Measurements from ENCODE around the gene TFAP2E. TPM values are rescaled to one million over a fixed set of nuclear protein-coding genes. Genes with fewer than 3 reads are reported as not detected.
"Not testable (repeated sequence)": the region's sequence is repeated elsewhere in the genome, so short reads cannot be mapped to it uniquely, and the experiment has no call there.

Gene TFAP2E
- total RNA-seq, 3 donors from 2014 or later (not counting 1 experiment from before 2014, with no cell fraction given), result 6.6 to 7.3 (median 6.9) TPM

DNA sequence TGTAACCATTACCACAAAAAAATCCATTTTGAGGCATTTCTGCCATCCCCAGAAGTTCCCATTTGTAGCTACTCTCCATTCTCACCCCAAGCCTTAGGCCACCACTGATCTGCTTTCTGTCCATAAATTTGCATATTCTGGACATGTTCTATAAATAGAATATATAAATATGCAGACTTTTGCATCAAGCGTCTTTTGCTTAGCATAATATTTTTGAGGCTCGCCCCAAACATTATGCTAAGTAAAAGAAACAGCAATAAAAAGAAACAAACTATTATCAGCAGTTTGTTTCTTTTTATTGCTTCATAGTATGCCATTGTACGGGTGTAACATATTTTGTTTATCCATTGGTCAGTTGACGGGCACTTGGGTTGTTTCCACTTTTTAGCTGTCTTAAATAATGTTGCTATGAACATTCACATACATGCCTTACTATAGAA lies 7.9 kb downstream of the TFAP2E start:
- H3K4me3 ChIP-seq (ENCODE audit: low read length), result no peak overlapping the region
- H3K4me1 ChIP-seq (ENCODE audit: control insufficient read depth, insufficient read depth, low read length), result peaks cover 23% of the 10 kb centered on the region
- 100% methylated on average over 1 of the region's 4 CpGs for WGBS (ENCODE audit: insufficient coverage)
- H3K9me3 ChIP-seq (ENCODE audit: control insufficient read depth, insufficient read depth, low read length), result no peaks in the 10 kb centered on the region
- peaks cover 7% of the 10 kb centered on the region for H3K36me3 ChIP-seq (ENCODE audit: control insufficient read depth, insufficient read depth, low read length)
- no peak overlapping the region for H3K27ac ChIP-seq (ENCODE audit: low read length)
- DNase-seq, result no peak
- Mint-ChIP-seq H3K27me3 (ENCODE audit: low read depth in 2 of 2) (no peaks in the 10 kb centered on the region), H3K9me3 (no peaks in the 10 kb centered on the region), H3K27ac (no peak overlapping the region), H3K4me3 (no peak overlapping the region), H3K36me3 (no peaks in the 10 kb centered on the region), H3K4me1 (peaks cover 22 to 29% of the 10 kb centered on the region in 2 donors)
- H3K27me3 ChIP-seq (ENCODE audit: control insufficient read depth, insufficient read depth, low read length), result no peaks in the 10 kb centered on the region
- intact Hi-C loops (cut with micrococcal nuclease), result no loop called here
- TF ChIP-seq CTCF (IDR thresholded peaks at IDR 0.05), result no peak
- no peak for ATAC-seq

DNA sequence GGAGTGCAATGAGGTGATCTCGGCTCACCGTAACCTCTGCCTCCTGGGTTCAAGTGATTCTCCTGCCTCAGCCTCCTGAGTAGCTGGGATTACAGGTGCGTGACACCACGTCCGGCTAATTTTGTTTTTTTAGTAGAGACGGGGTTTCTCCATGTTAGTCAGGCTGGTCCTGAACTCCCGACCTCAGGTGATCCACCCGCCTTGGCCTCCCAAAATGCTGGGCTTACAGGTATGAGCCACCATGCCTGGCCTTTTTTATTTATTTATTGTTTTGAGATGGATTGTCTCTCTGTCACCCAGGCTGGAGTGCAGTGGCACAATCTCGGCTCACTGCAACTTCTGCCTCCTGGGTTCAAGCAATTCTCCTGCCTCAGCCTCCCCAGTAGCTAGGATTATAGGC lies 8.5 kb downstream of the TFAP2E start:
- H3K4me1 Mint-ChIP-seq, result peaks cover 21 to 28% of the 10 kb centered on the region in 2 donors
- peaks cover 16% of the 10 kb centered on the region for H3K4me1 ChIP-seq (ENCODE audit: control insufficient read depth, insufficient read depth, low read length)
- H3K27ac Mint-ChIP-seq; H3K4me3 Mint-ChIP-seq; DNase-seq; ATAC-seq; H3K4me3 ChIP-seq (ENCODE audit: low read length); H3K27me3 Mint-ChIP-seq (ENCODE audit: low read depth in 2 of 2); H3K27ac ChIP-seq (ENCODE audit: low read length); H3K9me3 Mint-ChIP-seq; H3K36me3 ChIP-seq (ENCODE audit: control insufficient read depth, insufficient read depth, low read length); H3K27me3 ChIP-seq (ENCODE audit: control insufficient read depth, insufficient read depth, low read length); H3K36me3 Mint-ChIP-seq; H3K9me3 ChIP-seq (ENCODE audit: control insufficient read depth, insufficient read depth, low read length); intact Hi-C loops (cut with micrococcal nuclease): not testable (repeated sequence)
- WGBS (ENCODE audit: insufficient coverage), result 95% methylated on average over 9 of the region's 9 CpGs

- intact Hi-C loops (cut with micrococcal nuclease), result no loop called here
- no peak for TF ChIP-seq CTCF (IDR thresholded peaks at IDR 0.05)
- no peaks in the 10 kb centered on the region for H3K36me3 Mint-ChIP-seq
- DNase-seq (no peak), ATAC-seq (no peak)
- H3K27ac ChIP-seq (ENCODE audit: low read length), result no peak overlapping the region
- H3K9me3 ChIP-seq (ENCODE audit: control insufficient read depth, insufficient read depth, low read length), result no peaks in the 10 kb centered on the region
- H3K4me3 Mint-ChIP-seq, result no peak overlapping the region
- peaks cover 19 to 34% of the 10 kb centered on the region in 2 donors for H3K4me1 Mint-ChIP-seq
- H3K27ac Mint-ChIP-seq, result no peak overlapping the region
- H3K9me3 Mint-ChIP-seq, result no peaks in the 10 kb centered on the region
- H3K36me3 ChIP-seq (ENCODE audit: control insufficient read depth, insufficient read depth, low read length), result peaks cover 9% of the 10 kb centered on the region
- no peak overlapping the region for H3K4me3 ChIP-seq (ENCODE audit: low read length)
- H3K27me3 Mint-ChIP-seq (ENCODE audit: low read depth in 2 of 2), result no peaks in the 10 kb centered on the region
- no peaks in the 10 kb centered on the region for H3K27me3 ChIP-seq (ENCODE audit: control insufficient read depth, insufficient read depth, low read length)
- no peaks in the 10 kb centered on the region for H3K4me1 ChIP-seq (ENCODE audit: control insufficient read depth, insufficient read depth, low read length)
- 98% methylated on average over 2 of the region's 3 CpGs for WGBS (ENCODE audit: insufficient coverage)
These were observed 12.2 kb downstream of the TFAP2E start for GRCh38 chr1:35585281-35585680.

- H3K4me3 Mint-ChIP-seq; H3K36me3 Mint-ChIP-seq; H3K27ac Mint-ChIP-seq; H3K9me3 ChIP-seq (ENCODE audit: control insufficient read depth, insufficient read depth, low read length); H3K4me3 ChIP-seq (ENCODE audit: low read length); H3K27me3 ChIP-seq (ENCODE audit: control insufficient read depth, insufficient read depth, low read length); H3K4me1 ChIP-seq (ENCODE audit: control insufficient read depth, insufficient read depth, low read length); H3K9me3 Mint-ChIP-seq; H3K27me3 Mint-ChIP-seq (ENCODE audit: low read depth in 2 of 2); ATAC-seq; H3K27ac ChIP-seq (ENCODE audit: low read length); intact Hi-C loops (cut with micrococcal nuclease); DNase-seq: not testable (repeated sequence)
- 100% methylated on average over 1 of the region's 1 CpG for WGBS (ENCODE audit: insufficient coverage)
- peaks cover 19 to 35% of the 10 kb centered on the region in 2 donors for H3K4me1 Mint-ChIP-seq
- H3K36me3 ChIP-seq (ENCODE audit: control insufficient read depth, insufficient read depth, low read length), result peaks cover 13% of the 10 kb centered on the region
These were observed 12.7 kb downstream of the TFAP2E start for GRCh38 chr1:35585805-35586204.

Measured in natural killer cell (primary cell).